GM19240 (cell line): ENCODE results near the gene RABGAP1L.

Source experiments
- DNase-seq: peaks from one replicate; pipeline ENCODE4 v3.0.0; 2011; ENCODE audit warnings: low spot score; ENCODE audit not compliant: insufficient read length

Gene RABGAP1L

DNA sequence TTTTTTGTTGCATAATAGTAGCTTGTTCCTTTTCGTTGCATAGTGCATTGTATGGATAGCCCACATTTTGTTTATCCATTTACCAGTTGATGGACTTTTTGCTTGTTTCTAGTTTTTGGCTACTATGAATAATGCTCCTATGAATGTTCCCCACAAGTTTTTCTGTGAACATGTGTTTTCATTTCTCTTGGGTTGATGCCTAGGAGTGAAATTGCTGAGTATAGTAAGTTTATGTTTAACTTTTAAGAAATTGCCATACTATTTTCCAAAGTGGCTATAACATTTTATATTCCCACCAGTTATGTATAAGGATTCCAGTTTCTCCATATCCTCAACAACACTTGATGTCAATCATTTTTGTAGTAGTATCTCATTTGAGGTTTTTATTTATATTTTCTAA is 755.7 kb downstream of the RABGAP1L start:
- no peak for DNase-seq

DNA sequence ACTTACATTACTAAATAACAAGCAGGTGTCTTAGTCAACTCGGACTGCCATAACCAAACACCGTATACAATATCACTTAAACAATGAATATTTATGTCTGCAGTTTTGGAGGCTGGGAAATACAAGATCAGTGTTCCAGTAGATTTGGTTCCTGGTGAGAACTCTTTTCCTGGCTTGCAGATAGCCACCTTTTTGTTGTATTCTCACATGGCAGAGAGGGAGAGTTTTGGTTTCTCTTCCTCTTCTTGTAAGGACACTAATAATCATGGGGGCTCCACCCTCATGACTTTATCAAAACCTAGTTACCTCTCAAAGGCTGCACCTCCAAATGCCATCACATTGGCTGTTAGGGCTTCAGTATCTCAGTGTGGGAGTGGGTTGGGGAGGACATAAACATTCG is 757.5 kb downstream of the RABGAP1L start:
- DNase-seq = no peak

DNA sequence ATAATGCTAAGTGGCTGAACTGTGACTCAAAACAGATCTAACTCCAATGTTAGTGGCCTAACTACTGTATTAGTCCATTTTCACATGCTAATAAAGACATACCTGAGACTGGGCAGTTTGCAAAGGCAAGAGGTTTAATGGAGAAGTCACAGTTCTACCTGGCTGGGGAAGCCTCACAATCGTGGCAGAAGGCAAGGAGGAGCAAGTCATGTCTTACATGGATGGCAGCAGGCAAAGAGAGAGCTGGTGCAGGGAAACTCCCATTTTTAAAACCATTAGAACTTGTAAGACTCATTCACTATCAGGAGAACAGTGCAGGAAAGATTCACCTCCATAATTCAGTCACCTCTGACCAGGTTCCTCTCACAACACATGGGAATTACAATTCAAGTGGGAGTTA is 760.8 kb downstream of the RABGAP1L start:
- no peak for DNase-seq

DNA sequence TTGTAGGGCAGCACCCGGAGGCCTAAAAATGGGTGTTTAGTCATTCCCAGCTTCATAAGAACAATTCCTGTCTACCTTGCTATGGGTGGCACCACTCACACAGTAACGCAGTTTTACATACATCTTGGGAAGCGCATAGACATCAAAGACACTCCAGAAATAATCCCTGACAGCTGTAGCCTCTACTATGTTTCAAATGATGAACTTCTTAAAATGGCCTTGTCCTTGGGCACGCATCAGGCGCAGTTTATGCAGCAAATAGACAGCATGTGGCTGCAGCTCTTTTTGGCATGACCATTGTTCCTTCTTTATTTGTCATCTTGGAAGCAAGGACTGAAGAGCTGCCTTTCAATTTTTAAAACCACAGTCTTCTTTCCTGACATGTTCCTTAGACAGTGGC is 762.8 kb downstream of the RABGAP1L start:
- DNase-seq = no peak

DNA sequence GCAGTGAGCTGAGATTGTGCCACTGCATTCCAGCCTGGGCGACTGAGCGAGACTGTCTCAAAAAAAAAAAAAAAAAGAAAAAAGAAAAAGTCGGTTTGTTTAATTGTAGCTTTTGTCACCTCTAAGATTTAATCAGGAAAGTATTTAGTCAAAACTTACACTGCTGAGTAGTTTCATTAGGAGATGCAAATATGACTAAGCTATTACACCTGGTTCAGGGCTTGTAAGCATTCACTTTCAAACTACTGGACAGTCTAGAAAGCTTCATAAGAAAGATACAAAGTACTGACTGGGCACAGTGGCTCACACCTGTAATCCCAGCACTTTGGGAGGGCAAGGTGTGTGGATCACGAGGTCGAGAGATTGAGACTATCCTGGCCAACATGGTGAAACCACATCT is 764.5 kb downstream of the RABGAP1L start:
- no peak for DNase-seq

DNA sequence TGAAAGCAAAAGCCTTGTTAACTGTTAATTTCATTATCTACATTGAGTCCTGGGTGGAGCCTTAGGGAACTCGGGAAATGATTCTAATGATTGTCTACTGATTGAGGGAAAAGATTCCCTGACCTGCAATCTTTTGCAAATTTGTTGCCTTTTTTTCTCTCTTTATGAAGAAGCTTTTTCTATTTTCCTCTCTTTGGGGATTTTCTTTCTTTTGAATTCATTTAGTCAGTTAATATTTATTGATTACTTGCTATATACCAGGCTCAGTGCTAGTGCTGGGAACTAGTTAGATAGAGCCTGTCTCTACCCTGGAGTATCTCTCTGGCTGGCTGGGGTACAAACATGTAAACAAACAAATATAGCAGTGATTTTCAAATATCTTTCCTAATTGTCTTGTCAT is 769.2 kb downstream of the RABGAP1L start:
- no peak for DNase-seq

DNA sequence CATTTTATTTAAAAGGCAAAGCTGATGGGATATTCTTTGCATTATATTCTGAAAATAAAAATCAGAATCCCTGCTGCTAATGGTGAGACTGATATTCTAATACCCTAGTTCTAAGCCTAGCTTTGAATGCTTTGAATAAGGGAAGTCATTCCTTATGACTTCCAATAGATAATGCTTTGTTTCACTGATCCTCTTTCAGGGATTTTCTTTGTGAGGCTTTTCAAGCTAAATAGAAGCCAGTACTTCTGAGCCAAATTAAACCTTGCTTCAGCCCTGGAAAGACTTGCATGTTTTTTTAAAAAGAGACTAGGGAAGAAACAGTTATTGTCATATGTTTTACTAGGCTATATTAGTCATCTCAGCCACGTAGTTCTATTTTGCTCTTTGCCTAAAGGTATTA is 771.9 kb downstream of the RABGAP1L start:
- no peak for DNase-seq

DNA sequence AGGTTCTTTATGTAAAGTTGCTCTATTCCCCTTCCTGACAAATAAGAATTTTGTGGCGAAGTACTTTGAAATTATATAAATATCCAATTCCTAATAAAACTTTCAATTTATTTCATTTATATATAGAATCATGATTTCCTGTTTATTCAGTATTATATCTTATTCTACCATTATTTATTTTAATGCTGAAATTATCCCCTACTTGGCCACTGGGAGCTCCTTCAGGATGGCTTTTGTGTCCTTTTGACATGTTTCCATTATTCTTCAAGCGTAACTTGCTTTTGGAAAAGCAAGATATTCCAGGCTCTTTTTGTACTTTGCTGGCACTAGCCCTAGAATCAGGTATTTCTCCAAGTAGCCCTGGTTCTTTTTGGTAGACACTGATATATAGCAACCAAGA is 773.3 kb downstream of the RABGAP1L start:
- DNase-seq = no peak

DNA sequence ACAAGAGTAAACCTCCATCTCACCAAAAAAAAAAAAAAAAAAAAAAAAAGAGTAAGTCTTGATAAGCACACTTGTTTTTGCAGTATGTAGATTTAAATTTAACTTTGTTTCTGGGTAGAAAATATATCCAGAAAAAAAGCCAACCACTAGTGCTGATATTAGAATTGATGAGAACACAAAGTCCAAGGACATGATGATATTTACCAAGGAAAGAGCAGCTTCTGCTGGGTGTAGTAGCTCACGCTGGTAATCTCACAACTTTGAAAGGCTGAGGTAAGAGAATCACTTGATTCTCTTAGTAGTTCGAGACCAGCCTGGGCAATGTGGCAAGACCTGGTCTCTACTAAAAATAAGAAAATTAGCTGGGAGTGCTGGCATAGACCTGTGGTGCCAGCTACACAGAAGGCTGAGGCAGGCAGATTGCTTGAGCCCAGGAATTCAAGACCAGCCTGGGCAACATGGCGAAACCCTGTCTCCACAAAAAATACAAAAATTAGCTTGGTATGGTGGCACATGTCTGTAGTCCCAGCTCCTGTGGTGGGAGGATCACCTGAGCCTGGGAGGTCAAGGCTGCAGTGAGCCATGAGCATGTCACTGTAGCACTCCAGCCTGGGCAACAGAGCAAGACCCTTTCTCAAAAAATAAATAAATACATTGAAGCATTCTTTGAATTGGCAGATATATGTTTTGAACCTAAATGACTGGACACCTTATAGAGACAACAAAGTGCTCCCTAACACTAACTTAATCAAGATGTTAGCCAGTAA is 776.8 kb downstream of the RABGAP1L start:
- DNase-seq = no peak

DNA sequence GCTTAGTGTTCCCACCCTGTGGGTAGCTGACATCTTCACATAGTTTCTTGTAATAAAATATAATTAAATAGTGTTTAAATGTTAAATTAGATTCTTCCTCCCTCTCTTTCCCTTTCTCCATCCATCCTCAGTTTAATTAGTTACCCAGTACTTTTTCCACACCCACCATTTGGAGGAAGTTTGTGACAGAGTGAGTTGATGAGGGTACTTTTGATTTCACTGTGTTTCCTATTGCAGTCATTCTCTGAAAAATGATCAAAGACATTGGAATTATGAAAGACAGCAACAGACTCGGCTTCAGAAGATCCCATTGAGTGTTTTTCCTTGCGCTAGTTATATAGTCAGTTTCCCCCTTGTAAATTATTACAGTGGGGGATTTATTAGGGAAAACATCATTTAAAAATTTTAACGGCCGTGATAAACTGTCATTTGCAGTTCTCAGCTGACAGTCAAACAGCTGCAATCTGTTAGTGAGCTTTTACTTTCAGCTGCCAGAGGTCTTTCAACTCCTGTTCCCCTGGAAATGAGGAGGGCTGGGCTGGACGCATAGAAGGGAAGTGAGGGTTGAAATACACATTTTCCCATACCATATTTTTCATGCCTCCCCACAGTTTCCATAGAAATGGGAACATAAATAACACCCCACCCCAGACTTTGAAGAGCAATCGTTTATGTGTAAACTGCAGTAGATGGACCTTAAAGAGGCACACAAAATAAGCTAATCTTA is 779.1 kb downstream of the RABGAP1L start:
- no peak for DNase-seq

DNA sequence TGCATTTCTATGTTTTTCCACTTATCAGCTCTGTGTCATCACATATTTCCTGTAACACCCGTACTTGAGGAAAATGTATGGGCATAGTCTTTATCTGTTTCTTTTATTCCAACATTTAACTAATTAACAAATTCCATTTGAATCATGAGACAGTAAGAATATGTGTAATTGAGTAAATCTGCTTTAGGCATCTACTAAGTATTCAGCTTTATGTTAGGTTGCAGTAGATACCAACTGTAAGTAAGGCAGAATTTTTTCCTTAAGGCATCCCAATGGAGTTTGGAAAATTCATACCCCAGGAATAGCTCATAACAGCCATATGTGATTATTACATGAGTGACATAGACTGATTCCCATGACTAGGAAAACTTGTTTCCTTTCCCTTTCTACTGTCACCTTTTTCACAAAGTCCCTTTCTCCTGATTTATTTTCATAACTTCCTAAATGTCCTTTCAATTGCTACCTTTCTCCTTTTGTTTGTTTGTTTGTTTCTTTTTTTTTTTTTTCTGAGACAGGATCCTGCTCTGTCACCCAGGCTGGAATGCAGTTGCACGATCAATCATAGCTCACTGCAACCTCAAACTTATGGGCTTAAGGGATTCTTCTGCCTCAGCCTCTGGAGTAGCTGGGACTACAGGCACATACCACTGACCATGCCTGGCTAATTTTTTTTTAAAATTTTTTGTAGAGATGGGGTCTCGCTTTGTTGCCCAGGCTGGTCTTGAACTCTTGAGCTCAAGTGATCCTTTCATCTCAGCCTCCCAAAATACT is 780.6 kb downstream of the RABGAP1L start:
- no peak for DNase-seq

DNA sequence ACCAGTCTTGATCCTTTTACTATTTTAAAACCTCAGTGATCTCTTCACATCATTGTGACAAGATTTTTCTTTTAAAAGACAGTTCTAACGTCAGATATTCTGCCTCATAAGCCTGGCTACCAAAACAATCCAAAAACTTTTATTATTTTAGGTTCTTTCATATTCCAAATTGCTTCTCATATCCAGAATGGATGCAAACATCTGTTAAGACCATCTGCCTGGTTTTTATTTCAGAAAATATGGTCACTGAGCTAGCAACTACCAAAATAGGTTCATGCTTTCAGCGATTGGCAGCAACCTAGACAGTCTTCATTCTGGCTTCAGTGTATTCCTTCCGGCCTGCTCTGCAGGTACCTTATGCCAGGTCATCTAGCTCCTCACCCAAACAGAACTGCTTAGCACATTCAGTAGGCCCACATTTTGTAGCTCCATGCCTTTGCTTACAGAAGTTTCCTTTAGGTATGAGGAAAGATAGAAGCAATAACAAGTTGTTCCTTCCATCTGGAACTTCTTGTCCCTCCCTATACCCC is 781.4 kb downstream of the RABGAP1L start:
- no peak for DNase-seq

DNA sequence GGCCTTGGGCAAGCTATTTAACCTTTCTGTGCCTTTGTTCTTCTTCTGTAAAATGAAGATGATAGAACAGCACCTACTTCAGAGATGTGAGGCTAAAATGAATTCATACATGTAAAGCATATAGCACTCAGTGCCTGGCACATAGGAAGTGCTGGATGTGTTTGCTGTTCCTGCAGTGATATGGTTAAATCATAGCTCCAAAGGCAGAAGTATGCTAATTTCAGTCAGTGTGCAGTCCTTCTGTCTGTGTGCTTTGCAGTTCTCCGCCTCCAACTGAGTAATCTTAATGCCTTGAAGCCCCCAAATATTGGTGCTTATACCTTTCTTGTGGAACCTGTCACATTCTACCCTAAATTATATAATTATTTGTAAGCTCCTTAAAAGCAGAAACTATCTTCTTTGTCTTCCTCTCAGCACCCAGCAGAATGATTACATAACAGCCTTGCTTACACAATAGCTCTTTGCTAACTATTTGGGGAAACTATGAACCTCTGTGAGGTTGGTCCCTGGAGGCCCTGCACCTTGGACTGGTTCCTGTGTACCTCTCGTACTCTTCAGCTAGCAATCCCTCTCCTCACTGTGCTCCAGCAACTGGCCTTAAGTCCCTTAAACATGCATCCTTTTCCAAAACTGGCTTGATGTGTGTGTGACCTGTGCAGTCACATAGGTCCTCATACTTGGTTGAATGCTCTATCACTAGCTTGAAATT is 783.4 kb downstream of the RABGAP1L start:
- DNase-seq = no peak

DNA sequence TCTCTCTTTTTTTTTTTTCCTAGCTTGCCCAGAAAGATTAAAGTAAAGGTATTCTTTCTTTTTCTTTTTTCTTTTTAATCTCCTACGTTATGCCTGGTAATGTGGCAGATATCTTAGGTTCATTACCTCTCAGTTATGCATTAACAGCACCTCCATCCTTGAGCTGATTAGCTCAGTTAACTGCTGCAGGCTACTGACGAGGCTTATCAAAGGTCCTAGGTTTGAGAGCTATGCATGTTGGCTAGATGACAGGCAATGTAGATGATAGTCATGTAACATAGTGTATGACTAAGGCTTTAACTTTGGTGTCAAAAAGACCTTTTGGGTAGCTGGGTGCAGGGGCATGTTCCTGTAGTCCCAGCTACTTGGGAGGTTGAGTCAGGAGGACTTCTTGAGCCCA is 786.7 kb downstream of the RABGAP1L start:
- no peak for DNase-seq

DNA sequence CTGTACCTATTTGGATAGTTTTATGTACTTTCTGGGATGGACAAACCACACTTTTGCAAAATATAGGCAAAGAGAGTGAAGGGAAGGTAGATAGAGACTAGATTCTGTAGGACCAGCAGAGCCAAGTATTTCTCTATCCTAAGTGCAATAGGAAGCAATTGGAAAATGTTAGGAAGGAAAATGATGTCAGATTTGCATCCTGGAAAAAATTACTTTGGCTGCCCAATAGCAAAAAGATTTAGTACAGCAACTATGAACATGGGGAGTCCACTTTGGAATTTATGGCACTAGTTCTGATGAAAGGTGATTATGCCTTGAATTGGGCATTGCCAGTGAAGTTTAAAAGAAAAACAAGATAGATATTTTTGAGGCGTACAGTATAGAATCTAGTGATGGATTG is 789.7 kb downstream of the RABGAP1L start:
- no peak for DNase-seq

DNA sequence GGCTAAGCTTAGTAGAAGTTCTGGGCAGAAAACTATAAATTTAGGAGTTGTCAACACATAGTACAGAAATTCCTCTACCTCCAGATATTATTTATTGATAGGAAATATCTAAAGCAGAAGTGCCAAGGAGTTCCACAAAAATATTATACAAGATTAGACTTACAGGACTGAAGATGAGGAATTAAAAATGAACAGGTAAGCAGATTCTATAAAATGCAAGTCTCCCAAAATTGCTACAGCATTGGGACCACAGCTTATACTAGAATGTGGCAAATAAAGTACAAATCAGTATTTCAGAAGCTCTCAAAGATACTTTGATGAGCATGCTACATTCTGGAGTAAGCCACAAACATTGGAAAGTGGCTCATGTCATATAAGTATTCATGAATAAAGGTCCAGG is 790.3 kb downstream of the RABGAP1L start:
- no peak for DNase-seq

DNA sequence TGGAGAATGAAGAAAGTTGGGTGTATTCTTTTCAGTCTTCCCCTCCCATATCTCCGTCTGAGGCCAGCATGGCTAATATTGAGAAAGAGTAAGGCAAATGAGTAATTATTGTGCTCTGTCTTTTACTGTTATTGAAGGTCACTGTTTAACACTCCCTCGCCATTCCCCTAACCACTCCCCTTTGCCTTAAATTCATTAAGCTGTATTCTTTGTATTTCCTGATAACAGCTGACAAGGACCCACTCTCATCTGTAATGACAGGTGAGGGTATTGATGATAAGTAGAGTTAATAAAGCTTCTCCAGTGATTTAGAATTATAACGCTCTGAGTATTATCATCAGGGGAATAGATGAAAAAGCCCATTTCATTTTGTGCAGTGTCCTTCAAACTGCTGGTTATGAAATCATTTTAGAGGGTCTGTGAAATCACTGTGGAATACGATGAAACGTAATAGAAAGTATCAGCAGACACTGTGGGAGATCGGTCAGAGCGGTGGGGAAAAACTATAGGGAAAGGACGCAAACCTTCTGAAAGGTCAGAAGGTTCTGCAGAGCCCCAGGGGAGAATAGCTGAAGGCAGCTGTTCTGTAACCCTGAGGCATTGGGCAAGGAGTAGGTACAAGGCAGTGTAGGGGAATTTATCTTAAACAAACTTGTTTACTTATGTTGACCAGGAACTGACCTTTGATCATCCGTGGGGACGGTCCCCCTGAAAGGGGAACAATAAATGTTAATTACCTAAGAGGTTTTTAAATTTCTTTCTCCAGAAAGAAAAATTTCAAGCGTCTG is 794.2 kb downstream of the RABGAP1L start:
- no peak for DNase-seq

DNA sequence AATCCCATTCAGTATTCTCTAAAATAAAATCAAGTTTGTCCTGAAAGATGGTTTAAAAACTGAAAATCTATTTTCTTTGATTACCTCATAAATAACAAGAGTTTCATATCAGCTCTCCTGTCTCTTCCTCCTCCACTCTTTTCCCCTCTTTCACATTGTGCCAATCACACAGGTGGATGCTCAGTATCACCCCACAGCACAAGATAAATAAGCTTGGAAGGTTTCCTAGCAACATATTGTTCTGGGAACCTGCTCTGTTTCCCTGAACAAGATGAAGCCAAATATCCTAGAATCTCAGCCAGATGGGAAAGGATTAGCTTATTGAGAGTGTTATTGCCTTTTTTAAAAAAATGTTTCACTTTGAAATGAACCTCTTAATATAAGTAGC is 794.7 kb downstream of the RABGAP1L start:
- DNase-seq = no peak

DNA sequence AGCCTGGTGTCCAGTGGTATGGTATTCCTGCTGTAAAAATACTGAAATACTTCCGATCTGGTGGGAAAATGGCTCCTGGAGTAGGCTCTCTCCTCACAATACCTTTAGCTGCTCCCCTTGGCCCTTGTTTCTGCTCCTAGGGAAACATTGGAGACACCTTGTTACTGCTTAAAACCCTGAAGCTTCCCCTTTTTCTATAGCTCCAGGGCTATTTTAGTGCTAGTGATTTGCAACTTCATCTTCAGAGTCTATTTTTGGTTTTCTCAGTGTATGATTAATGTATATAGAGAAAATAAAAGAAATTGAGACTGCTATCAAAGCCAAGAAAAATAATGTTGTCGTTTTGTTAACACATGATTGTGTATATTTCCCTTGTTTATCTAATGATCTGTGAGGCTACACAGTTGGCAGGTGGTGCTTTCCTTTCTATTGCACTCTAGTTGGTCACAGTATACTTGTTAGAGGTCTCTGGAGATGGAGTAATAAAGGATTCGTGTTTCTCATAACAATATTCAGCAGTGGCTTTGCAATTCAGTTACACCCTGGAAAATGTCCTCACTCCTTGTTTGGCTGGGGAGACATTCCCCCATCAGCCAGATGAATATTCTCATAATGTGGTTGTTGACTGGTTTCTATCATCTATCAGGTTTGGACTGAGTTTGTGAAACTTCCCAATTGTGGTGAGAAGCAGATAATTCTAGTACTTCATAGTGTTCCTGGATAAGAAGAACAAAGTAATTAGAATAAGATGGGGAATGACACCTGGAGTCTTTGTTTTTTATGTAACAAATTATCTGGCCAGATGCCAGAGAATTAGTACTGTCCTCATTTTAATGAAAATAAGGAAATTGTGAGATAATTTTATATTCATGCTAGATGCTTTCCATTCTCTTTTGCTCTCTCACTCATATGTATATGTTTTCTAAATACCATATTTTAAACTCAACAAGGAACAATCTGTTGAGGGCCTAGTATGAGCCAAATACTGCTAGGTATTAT is 795.6 kb downstream of the RABGAP1L start:
- no peak for DNase-seq
